Measurements from ENCODE around the gene ZNF311. TPM values are rescaled to one million over a fixed set of nuclear protein-coding genes. Genes with fewer than 3 reads are reported as not detected.

ZNF311 gene
- total RNA-seq, 1 experiment from 2014 or later, result 0.84 TPM

DNA sequence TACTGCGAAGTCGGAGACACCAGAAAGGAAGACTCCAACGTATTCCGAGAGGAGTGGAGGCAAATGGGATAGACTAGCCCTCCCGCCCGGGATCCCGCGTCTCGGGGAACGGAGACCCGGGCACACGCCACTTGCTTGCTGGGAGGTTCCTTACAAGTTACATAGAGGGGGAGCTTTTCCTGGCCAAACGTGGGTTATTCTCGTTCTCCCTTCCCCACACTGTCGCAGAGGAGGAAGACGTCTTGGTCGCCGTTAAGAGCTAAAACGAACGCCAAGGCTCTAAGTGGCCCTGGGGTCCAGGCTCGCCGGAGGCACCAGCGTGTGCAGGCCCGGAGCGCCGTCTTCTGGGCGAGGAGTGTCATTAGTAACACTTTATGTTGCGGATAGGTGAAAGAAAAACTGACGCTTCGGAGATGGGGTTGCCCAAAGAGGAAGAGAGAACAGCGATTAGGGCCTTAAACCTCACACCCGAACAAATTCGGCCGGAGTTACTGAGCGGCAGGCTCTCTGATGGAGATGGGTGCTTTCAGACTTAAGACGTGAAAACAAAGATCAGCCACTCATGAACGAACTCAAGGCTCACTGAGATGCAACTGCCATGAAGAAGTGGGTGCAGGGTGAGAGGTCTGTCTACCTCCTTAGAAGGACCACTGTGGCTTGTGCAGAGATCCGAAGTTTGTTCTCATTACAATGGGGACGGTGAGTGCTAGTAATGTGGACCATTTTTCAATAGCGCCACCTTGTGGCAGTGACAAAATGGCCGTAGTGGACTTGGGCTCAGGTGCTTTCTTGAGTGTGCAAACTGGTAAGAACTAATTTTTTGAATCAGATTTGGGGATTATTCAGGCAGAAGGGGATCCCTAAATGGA, 11.7 kb upstream of the ZNF311 start:
- H3K9me3 ChIP-seq (ENCODE audit: low read depth, low read length, poor library complexity, severe bottlenecking), result no peaks in the 10 kb centered on the region
- intact Hi-C loops (cut with micrococcal nuclease; ENCODE audit: unreplicated experiment), result loop anchor here (1.0 to 10.0 kb wide), 3 partner anchors 178 to 568 kb away; partner anchors contain the start of gene OR2H2
- CTCF ChIA-PET, result interaction anchor here (0.6 to 1.5 kb wide), 4 partner anchors 58 to 331 kb away, joined by 3 to 9 read pairs (median 3); no protein-coding TSS in a partner anchor

DNA sequence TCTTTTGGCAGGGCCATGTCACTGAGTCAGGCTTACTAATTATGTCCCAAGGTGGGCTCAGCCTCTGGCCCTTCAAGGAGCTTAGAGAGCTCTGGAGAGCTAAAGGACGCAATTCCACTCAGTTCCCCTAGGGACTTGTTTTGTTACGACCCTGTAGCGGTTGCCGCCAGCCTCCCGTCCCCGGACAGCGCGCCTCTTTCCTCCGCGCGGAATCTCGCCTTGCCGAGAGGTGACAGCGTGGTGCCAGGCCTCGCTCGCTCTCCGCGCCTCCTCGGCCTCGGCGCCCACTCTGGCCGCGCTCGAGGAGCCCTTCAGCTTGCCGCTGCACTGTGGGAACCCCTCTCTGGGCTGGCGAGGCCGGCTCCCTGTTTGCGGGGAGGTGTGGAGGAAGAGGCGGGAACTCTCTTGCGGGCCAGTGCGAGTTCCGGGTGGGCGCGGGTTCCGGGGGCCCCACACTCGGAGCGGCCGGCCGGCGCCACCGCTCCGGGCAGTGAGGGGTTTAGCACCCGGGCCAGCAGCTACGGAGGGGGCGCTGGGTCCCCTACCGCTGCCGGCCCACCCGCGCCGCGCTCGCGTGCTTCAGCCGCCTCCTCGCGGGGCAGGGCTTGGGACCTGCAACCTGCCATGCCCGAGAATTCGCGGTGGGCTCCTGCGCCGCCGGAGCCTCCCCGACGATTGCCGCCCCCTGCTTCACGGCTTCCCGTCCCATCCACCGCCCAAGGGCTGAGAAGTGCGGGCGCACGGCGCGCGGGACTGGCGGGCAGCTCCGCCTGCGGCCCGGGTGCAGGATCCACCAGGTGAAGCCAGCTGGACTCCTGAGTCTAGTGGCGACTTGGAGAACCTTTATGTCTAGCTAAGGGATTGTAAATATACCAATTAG, 9.9 kb upstream of the ZNF311 start:
- no peak overlapping the region for H3K4me3 ChIP-seq (ENCODE audit: low read depth, low read length, poor library complexity, severe bottlenecking)
- no peaks in the 10 kb centered on the region for H3K9me3 ChIP-seq (ENCODE audit: low read depth, low read length, poor library complexity, severe bottlenecking)
- no peaks in the 10 kb centered on the region for H3K4me1 ChIP-seq (ENCODE audit: insufficient read depth, low read length, poor library complexity, severe bottlenecking)
- ChIA-PET CTCF (no interaction called here), POLR2A (ENCODE audit: low non-redundant PET) (no interaction called here)
- peaks cover 8% of the 10 kb centered on the region for H3K27me3 ChIP-seq (replicated peaks; ENCODE audit: insufficient read depth, low read depth, low read length, poor library complexity)
- intact Hi-C loops (cut with micrococcal nuclease; ENCODE audit: unreplicated experiment), result loop anchor here (10.0 kb wide), 1 partner anchor 570 kb away; the partner anchor contains the start of gene OR2H2
- no peak overlapping the region for H3K27ac ChIP-seq (ENCODE audit: low read depth, low read length, poor library complexity, severe bottlenecking)
- no TSS peak for BruUV-seq (replicated peaks)
- H3K36me3 ChIP-seq (ENCODE audit: insufficient read depth, low read length, poor library complexity, severe bottlenecking), result no peaks in the 10 kb centered on the region
- DNase-seq (ENCODE audit: low spot score), result no peak
- TF ChIP-seq, protein P1, sequence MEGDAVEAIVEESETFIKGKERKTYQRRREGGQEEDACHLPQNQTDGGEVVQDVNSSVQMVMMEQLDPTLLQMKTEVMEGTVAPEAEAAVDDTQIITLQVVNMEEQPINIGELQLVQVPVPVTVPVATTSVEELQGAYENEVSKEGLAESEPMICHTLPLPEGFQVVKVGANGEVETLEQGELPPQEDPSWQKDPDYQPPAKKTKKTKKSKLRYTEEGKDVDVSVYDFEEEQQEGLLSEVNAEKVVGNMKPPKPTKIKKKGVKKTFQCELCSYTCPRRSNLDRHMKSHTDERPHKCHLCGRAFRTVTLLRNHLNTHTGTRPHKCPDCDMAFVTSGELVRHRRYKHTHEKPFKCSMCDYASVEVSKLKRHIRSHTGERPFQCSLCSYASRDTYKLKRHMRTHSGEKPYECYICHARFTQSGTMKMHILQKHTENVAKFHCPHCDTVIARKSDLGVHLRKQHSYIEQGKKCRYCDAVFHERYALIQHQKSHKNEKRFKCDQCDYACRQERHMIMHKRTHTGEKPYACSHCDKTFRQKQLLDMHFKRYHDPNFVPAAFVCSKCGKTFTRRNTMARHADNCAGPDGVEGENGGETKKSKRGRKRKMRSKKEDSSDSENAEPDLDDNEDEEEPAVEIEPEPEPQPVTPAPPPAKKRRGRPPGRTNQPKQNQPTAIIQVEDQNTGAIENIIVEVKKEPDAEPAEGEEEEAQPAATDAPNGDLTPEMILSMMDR (conservative IDR thresholded peaks at IDR 0.05; ENCODE audit: low read depth, low read length), result no peak
- no peak for TF ChIP-seq EZH2 (IDR thresholded peaks at IDR 0.05; ENCODE audit: borderline replicate concordance, low read depth, low read length, poor library complexity, severe bottlenecking)

More for the DNA sequence above, 11.7 kb upstream of the ZNF311 start:
- H3K27me3 ChIP-seq (replicated peaks; ENCODE audit: insufficient read depth, low read depth, low read length, poor library complexity), result no peaks in the 10 kb centered on the region
- H3K4me3 ChIP-seq (ENCODE audit: low read depth, low read length, poor library complexity, severe bottlenecking), result peak overlapping the region; percentile 54
- POLR2A ChIA-PET (ENCODE audit: low non-redundant PET), result no interaction called here
- H3K36me3 ChIP-seq (ENCODE audit: insufficient read depth, low read length, poor library complexity, severe bottlenecking), result no peaks in the 10 kb centered on the region
- H3K4me1 ChIP-seq (ENCODE audit: insufficient read depth, low read length, poor library complexity, severe bottlenecking), result no peaks in the 10 kb centered on the region
- DNase-seq (ENCODE audit: low spot score), result peak; percentile 84
- no TSS peak for BruUV-seq (replicated peaks)
- no peak overlapping the region for H3K27ac ChIP-seq (ENCODE audit: low read depth, low read length, poor library complexity, severe bottlenecking)
- TF ChIP-seq, protein P1 (conservative IDR thresholded peaks at IDR 0.05; ENCODE audit: low read depth, low read length), result peak; percentile 84
- no peak for TF ChIP-seq EZH2 (IDR thresholded peaks at IDR 0.05; ENCODE audit: borderline replicate concordance, low read depth, low read length, poor library complexity, severe bottlenecking)

DNA sequence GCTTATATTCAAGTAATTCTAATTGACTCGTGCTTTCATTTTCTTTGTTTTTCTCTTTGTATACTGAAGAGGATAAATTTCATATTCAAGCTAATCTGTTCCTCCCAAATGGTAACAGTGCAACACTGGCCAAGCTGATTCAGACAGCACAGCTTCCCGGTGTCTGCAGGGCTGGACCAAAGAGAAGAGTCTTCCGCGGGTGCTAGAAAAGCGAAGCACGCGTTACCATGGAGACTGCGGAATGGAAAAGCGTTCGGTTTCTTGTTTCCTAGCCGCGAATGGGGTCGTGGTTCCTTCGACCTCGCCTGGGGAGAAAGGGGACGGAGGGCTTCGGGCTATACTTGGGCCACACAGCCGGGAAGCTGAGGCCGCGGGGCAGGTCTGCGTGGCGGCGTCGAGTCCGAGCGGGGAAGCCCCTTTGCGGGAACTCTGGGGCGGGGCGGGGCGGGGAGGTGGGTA, 6.2 kb upstream of the ZNF311 start:
- POLR2A ChIA-PET (ENCODE audit: low non-redundant PET), result no interaction called here
- intact Hi-C loops (cut with micrococcal nuclease; ENCODE audit: unreplicated experiment), result loop anchor here (10.0 kb wide), 1 partner anchor 573 kb away; the partner anchor contains the start of gene OR2H2
- Histone ChIP-seq H3K4me1 (ENCODE audit: insufficient read depth, low read length, poor library complexity, severe bottlenecking) (no peaks in the 10 kb centered on the region), H3K9me3 (ENCODE audit: low read depth, low read length, poor library complexity, severe bottlenecking) (no peaks in the 10 kb centered on the region), H3K36me3 (ENCODE audit: insufficient read depth, low read length, poor library complexity, severe bottlenecking) (no peaks in the 10 kb centered on the region), H3K27ac (ENCODE audit: low read depth, low read length, poor library complexity, severe bottlenecking) (no peak overlapping the region), H3K27me3 (replicated peaks; ENCODE audit: insufficient read depth, low read depth, low read length, poor library complexity) (peaks cover 23% of the 10 kb centered on the region), H3K4me3 (ENCODE audit: low read depth, low read length, poor library complexity, severe bottlenecking) (peak overlapping the region; percentile 48)
- no peak for TF ChIP-seq EZH2 (IDR thresholded peaks at IDR 0.05; ENCODE audit: borderline replicate concordance, low read depth, low read length, poor library complexity, severe bottlenecking)
- TF ChIP-seq, protein P1 (conservative IDR thresholded peaks at IDR 0.05; ENCODE audit: low read depth, low read length), result no peak
- CTCF ChIA-PET, result no interaction called here
- no TSS peak for BruUV-seq (replicated peaks)
- peak; percentile 70 for DNase-seq (ENCODE audit: low spot score)
